Type B pancreatic cell (in vitro differentiated cells): ENCODE measurements around the gene TXNRD1. TPM values are rescaled to one million over a fixed set of nuclear protein-coding genes. Genes with fewer than 3 reads are reported as not detected.
"Not testable (repeated sequence)": the region's sequence is repeated elsewhere in the genome, so short reads cannot be mapped to it uniquely, and the experiment has no call there.

Experiments used
- DNase-seq: peaks from one replicate; pipeline ENCODE4 v3.0.0; 2021; ENCODE audit warnings: mixed read lengths; ENCODE audit not compliant: unreplicated experiment; ENCODE audit errors: extremely low spot score
- H3K27ac Mint-ChIP-seq: 2 replicates; pipeline ENCODE4 v1.8.0; 2021; ENCODE audit warnings: mild to moderate bottlenecking, mixed read lengths
- H3K27me3 Mint-ChIP-seq: 2 replicates; pipeline ENCODE4 v1.8.0; 2021; ENCODE audit warnings: mixed read lengths
- H3K36me3 Mint-ChIP-seq: 2 replicates; pipeline ENCODE4 v1.8.0; 2021; ENCODE audit warnings: mixed read lengths
- H3K4me1 Mint-ChIP-seq: one replicate; pipeline ENCODE4 v1.8.0; 2021; ENCODE audit warnings: mixed read lengths; ENCODE audit not compliant: unreplicated experiment
- H3K4me3 Mint-ChIP-seq: 2 replicates; pipeline ENCODE4 v1.8.0; 2021; ENCODE audit warnings: mild to moderate bottlenecking, mixed read lengths
- H3K9me3 Mint-ChIP-seq: 2 replicates; pipeline ENCODE4 v1.8.0; 2021; ENCODE audit warnings: mixed read lengths
- total RNA-seq: library from RNA; stranded (reverse); gene quantifications from 2 replicates; pipeline ENCODE4 v1.2.1, GENCODE V29; 2021; ENCODE audit warnings: low replicate concordance
- TF ChIP-seq, protein P1 (sequence below): fragments of 200-600 bp; sonication (generic); conservative IDR thresholded peaks from 2 replicates; pipeline ENCODE4 v1.5.0; 2021; ENCODE audit warnings: antibody characterized with exemption, mild to moderate bottlenecking

The TXNRD1 gene
- total RNA-seq, 1 donor from 2014 or later, result 94.7 TPM

DNA sequence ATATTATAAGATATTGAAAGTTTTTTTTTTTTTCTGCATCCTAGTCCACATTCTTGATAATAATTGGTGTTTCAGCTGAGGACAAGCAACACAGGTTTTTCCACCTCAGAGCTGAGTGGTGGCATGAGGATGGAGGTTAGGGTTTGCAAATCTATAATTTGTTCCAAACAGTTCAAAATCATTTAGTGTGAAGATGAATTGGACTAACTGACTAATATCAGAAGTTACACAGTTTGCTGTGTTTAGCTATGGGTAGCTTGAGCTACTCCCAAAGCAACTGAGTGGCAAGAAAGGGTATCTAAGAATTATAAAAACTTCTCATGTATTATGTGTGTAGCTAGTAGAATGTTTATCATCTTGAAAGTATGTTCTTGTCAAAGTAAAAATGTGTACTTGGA, 105.0 kb downstream of the TXNRD1 start:
- TF ChIP-seq, protein P1, sequence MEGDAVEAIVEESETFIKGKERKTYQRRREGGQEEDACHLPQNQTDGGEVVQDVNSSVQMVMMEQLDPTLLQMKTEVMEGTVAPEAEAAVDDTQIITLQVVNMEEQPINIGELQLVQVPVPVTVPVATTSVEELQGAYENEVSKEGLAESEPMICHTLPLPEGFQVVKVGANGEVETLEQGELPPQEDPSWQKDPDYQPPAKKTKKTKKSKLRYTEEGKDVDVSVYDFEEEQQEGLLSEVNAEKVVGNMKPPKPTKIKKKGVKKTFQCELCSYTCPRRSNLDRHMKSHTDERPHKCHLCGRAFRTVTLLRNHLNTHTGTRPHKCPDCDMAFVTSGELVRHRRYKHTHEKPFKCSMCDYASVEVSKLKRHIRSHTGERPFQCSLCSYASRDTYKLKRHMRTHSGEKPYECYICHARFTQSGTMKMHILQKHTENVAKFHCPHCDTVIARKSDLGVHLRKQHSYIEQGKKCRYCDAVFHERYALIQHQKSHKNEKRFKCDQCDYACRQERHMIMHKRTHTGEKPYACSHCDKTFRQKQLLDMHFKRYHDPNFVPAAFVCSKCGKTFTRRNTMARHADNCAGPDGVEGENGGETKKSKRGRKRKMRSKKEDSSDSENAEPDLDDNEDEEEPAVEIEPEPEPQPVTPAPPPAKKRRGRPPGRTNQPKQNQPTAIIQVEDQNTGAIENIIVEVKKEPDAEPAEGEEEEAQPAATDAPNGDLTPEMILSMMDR, result no peak
- DNase-seq, result no peak
- Mint-ChIP-seq H3K27ac (no peak overlapping the region), H3K36me3 (peaks cover 50% of the 10 kb centered on the region), H3K27me3 (no peaks in the 10 kb centered on the region), H3K9me3 (no peaks in the 10 kb centered on the region), H3K4me1 (no peaks in the 10 kb centered on the region), H3K4me3 (no peak overlapping the region)

DNA sequence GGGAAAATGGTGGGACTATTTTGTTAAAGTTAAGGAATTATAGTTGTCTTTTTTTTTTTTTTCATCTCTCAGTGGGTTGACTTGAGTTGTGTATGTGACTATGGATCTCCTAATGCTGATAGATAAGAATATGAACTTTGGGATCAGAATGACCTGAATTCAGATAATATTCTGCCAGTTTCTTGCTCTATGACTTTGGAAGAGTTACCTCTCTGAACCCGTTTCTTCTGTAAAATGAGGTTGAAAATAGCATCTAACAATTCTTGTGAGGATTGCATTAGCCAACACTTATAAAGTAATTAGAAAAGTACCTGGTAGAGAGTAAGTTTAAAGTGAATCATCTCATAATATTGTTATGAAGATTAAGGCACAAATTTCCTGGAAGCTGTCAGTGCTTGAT, 106.4 kb downstream of the TXNRD1 start:
- Mint-ChIP-seq H3K36me3 (peaks cover 51% of the 10 kb centered on the region), H3K4me3 (no peak overlapping the region), H3K27ac (peak overlapping the region; percentile 20), H3K9me3 (no peaks in the 10 kb centered on the region), H3K4me1 (no peaks in the 10 kb centered on the region), H3K27me3 (no peaks in the 10 kb centered on the region)
- DNase-seq, result no peak
- TF ChIP-seq, protein P1, result no peak

DNA sequence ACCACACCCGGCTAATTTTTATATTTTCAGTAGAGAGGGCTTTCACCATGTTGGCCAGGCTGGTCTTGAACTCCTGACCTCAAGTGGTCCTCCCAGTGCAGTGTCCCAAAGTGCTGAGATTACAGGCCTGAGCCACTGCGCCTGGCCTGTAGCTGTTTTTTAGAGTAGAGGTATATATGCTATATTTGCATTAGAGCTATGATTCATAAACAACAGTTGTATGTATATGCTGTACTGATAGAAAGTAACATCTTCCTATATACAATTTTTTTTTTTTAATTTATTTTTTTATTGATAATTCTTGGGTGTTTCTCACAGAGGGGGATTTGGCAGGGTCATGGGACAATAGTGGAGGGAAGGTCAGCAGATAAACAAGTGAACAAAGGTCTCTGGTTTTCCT, 107.0 kb downstream of the TXNRD1 start:
- H3K4me1 Mint-ChIP-seq, H3K4me3 Mint-ChIP-seq, H3K9me3 Mint-ChIP-seq, H3K27ac Mint-ChIP-seq, DNase-seq, H3K27me3 Mint-ChIP-seq: not testable (repeated sequence)
- H3K36me3 Mint-ChIP-seq, result peaks cover 56% of the 10 kb centered on the region

DNA sequence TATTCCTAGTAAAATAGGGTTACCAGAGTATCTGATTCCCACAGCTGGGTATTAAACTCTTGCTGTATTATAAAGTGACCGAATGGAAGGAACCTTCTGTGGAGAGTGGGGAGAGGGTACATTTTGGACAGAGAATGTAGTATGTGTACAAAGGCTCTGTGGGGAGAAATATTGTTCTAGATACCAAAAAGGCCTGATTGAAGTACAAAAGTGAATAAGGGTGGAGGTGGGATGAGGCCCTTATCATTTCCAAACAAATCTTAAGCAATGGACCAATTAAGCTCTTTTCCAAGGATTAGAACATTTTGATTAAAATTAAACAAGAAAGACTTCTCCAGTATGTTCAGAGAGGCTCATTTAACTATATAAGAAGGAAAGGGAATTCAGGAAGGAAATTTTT, 108.3 kb downstream of the TXNRD1 start:
- peak overlapping the region; percentile 42 for H3K27ac Mint-ChIP-seq
- H3K27me3 Mint-ChIP-seq, result no peaks in the 10 kb centered on the region
- no peaks in the 10 kb centered on the region for H3K4me1 Mint-ChIP-seq
- no peak overlapping the region for H3K4me3 Mint-ChIP-seq
- TF ChIP-seq, protein P1, result no peak
- no peak for DNase-seq
- no peaks in the 10 kb centered on the region for H3K9me3 Mint-ChIP-seq
- H3K36me3 Mint-ChIP-seq, result peaks cover 54% of the 10 kb centered on the region

DNA sequence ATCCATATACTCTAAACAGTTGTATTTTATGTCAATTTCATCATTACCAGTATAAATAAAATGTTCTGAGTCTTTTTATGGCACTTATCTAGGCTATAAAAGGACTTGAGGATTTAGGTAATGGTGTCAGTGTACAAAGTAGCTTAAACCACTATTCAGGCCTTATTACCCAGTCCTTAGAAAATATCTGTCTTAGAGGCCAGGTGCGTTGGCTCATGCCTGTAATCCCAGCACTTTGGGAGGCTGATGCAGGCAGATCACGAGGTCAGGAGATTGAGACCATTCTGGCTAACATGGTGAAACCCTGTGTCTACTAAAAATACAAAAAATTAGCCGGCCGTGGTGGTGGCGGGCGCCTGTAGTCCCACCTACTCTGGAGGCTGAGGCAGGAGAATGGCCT, 112.7 kb downstream of the TXNRD1 start:
- not testable (repeated sequence) for H3K27ac Mint-ChIP-seq, H3K27me3 Mint-ChIP-seq, H3K4me1 Mint-ChIP-seq, H3K4me3 Mint-ChIP-seq, DNase-seq, H3K9me3 Mint-ChIP-seq
- peaks cover 36% of the 10 kb centered on the region for H3K36me3 Mint-ChIP-seq

DNA sequence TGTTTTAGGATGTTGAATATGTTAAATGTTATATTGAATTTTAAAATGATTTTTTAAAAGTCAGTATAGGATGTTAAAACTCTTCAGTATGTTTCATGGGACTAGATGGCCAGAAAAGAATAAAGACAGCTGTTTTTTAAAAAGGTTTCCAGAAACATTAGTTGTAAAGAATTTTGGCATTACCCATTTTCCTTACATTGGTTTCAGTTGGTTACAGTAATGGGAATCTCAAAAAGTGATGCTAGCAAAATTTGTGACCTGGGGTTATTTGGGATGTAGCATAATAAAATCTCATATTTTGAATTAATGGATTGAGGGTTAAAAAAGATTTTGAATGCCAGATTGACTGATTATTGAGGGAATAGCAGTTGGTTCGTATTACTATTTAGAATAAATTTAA, 113.2 kb downstream of the TXNRD1 start:
- Mint-ChIP-seq H3K4me3 (no peak overlapping the region), H3K9me3 (no peaks in the 10 kb centered on the region), H3K4me1 (no peaks in the 10 kb centered on the region), H3K27ac (no peak overlapping the region), H3K27me3 (no peaks in the 10 kb centered on the region), H3K36me3 (peaks cover 38% of the 10 kb centered on the region)
- DNase-seq, result no peak
- TF ChIP-seq, protein P1, result no peak
